Chondrocyte (in vitro differentiated cells): ENCODE measurements around the gene TKT. TPM values are rescaled to one million over a fixed set of nuclear protein-coding genes. Genes with fewer than 3 reads are reported as not detected.

Experiments
- DNase-seq: peaks from one replicate; pipeline ENCODE4 v3.0.0; 2021; ENCODE audit warnings: mixed read lengths, low spot score
- H3K27ac Mint-ChIP-seq: one replicate; pipeline ENCODE4 v1.8.0; 2021; ENCODE audit warnings: mild to moderate bottlenecking, moderate library complexity, mixed read lengths; ENCODE audit not compliant: unreplicated experiment
- H3K27me3 Mint-ChIP-seq: 2 replicates; pipeline ENCODE4 v1.8.0; 2021; ENCODE audit warnings: low read depth, mixed read lengths
- H3K36me3 Mint-ChIP-seq: 2 replicates; pipeline ENCODE4 v1.8.0; 2021; ENCODE audit warnings: low read depth, mixed read lengths
- H3K4me1 Mint-ChIP-seq: 2 replicates; pipeline ENCODE4 v1.8.0; 2021; ENCODE audit warnings: low read depth, mild to moderate bottlenecking, mixed read lengths
- H3K4me3 Mint-ChIP-seq: one replicate; pipeline ENCODE4 v1.8.0; 2021; ENCODE audit warnings: mild to moderate bottlenecking, moderate library complexity, mixed read lengths; ENCODE audit not compliant: unreplicated experiment
- H3K9me3 Mint-ChIP-seq: 2 replicates; pipeline ENCODE4 v1.8.0; 2021; ENCODE audit warnings: low read depth, mixed read lengths
- CTCF ChIP-seq: fragments of 200-600 bp; sonication (generic); IDR thresholded peaks from 2 replicates; pipeline ENCODE4 v1.5.0; 2021; ENCODE audit warnings: antibody characterized with exemption, mild to moderate bottlenecking, moderate library complexity
- total RNA-seq: library from RNA; stranded (reverse); gene quantifications from 3 replicates; pipeline ENCODE4 v1.2.1, GENCODE V29; 2021

Gene TKT
- total RNA-seq, 1 donor from 2014 or later, result 165 TPM

- no peak for DNase-seq
- no peaks in the 10 kb centered on the region for H3K27me3 Mint-ChIP-seq
- H3K4me3 Mint-ChIP-seq, result no peak overlapping the region
- no peak overlapping the region for H3K27ac Mint-ChIP-seq
- H3K4me1 Mint-ChIP-seq, result no peaks in the 10 kb centered on the region
- no peak for TF ChIP-seq CTCF
- no peaks in the 10 kb centered on the region for H3K9me3 Mint-ChIP-seq
- peaks cover 19% of the 10 kb centered on the region for H3K36me3 Mint-ChIP-seq
These were observed 75.4 kb downstream of the TKT start for GRCh38 chr3:53180305-53181023.

GRCh38 chr3:53179580-53179979, 76.2 kb downstream of the TKT start:
- peaks cover 16% of the 10 kb centered on the region for H3K36me3 Mint-ChIP-seq
- no peaks in the 10 kb centered on the region for H3K9me3 Mint-ChIP-seq
- H3K4me3 Mint-ChIP-seq, result no peak overlapping the region
- no peaks in the 10 kb centered on the region for H3K27me3 Mint-ChIP-seq
- no peak for DNase-seq
- TF ChIP-seq CTCF, result no peak
- H3K4me1 Mint-ChIP-seq, result no peaks in the 10 kb centered on the region
- no peak overlapping the region for H3K27ac Mint-ChIP-seq

- Mint-ChIP-seq H3K4me1 (no peaks in the 10 kb centered on the region), H3K36me3 (peaks cover 17% of the 10 kb centered on the region)
- TF ChIP-seq CTCF, result no peak
These were observed 77.6 kb downstream of the TKT start for GRCh38 chr3:53178246-53178645.

GRCh38 chr3:53175613-53176540, 79.9 kb downstream of the TKT start:
- Mint-ChIP-seq H3K27ac (no peak overlapping the region), H3K4me1 (no peaks in the 10 kb centered on the region), H3K9me3 (no peaks in the 10 kb centered on the region), H3K4me3 (no peak overlapping the region), H3K27me3 (no peaks in the 10 kb centered on the region), H3K36me3 (peaks cover 15% of the 10 kb centered on the region)
- DNase-seq, result no peak
- TF ChIP-seq CTCF, result no peak

More at GRCh38 chr3:53178246-53178645, 77.6 kb downstream of the TKT start:
- Mint-ChIP-seq H3K27ac (no peak overlapping the region), H3K9me3 (no peaks in the 10 kb centered on the region), H3K27me3 (no peaks in the 10 kb centered on the region), H3K4me3 (no peak overlapping the region)
- DNase-seq, result peak; percentile 88

Other genes starting within 250 kb of the TKT start
- 8.4 to 9.0 TPM (median 8.4 TPM) in 3 replicates for gene SFMBT1, start 209.9 kb downstream of the TKT start, total RNA-seq
- gene RFT1, start 125.6 kb downstream of the TKT start, total RNA-seq, result 13.9 to 19.3 TPM (median 14.8 TPM) in 3 replicates
- 11.6 to 20.0 TPM (median 17.1 TPM) in 3 replicates for gene PRKCD, start 94.8 kb downstream of the TKT start, total RNA-seq
- 15.6 to 17.7 TPM (median 17.2 TPM) in 3 replicates for gene DCP1A, start 91.5 kb upstream of the TKT start, total RNA-seq
- gene CACNA1D, start 238.6 kb upstream of the TKT start, total RNA-seq, result 0.95 to 3.9 TPM (median 1.8 TPM) in 3 replicates